ENCODE data around the gene GPR84.

The GPR84 gene

DNA sequence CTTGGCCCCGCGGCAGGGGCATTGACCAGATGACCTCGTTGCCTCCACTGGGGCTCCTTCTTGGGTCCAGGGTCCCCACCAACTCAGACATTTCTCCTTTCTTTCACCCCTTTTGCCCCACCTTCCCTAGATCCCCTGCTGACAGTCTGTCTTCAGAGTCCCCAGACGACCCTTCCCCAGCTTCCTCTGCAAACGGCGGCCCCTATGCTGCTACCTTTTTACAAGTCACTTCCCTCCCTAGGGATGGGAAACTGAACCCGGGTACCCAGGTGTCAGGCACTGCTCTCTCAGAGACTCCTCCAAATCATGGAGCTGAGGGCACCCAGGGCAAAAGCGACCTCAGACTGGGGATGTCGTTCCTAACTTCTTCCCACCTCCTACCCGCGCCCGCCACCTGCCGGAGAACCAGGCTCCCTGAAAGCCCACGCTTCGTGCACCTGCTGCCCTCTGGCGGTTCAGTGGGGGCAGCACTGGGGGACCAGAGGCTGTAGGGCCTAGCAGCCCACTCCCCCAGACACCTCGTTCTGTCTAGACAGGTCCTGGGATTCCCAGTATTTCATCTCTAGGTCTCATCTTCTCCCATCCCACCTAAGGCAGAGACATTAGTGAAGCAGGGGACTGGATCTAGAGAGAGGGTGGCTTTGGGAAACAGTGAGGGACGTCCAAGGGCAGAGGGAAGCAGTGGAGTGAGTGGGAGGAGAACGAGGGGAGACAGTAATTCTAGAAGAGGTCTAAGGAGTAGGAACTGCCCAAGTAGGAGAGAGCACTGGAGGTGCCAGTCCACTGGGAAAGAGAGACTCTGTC, 15.3 kb upstream of the GPR84 start:
- peak; percentile 60 for DNase-seq (ENCODE audit: extremely low read depth, low read depth)
- TF ChIP-seq CTCF (IDR thresholded peaks at IDR 0.05; ENCODE audit: low read depth, low read length), result no peak; the same call in none of the 2 replicates

DNA sequence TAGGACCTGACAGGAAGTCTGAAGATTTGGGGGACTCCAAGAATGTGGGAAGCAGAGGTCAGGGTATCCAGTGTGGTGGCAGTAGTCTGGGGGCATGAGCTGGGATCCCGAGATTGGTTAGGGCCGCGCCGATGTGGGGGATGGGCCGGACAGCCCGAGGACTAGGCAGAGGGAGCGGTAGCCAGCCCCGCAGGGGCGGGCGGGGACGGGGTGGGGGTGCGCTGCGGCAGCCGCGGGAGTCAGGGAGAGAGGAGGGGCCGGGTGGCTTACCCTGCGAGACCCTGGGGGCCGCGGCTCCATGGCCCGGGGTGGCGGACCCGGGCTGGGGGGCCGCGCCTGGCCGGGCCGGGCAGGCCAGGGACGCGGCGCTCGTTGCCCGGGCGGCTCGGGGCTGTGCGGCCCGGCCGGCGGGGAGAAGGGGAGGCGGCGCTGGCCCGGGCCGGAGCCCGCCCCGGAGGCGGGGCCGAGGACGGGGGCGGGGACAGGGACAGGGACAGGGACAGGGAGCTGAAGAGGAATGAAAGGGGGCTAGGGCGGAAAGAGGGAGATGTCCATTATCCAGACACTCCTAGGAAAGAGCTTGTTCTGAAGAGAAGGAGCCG, 14.6 kb upstream of the GPR84 start:
- no peak for TF ChIP-seq CTCF (IDR thresholded peaks at IDR 0.05; ENCODE audit: low read depth, low read length)
- no peak for DNase-seq (ENCODE audit: extremely low read depth, low read depth)

- no peak for TF ChIP-seq CTCF (IDR thresholded peaks at IDR 0.05; ENCODE audit: low read depth, low read length)
- no peak for DNase-seq (ENCODE audit: extremely low read depth, low read depth)
Measured at GRCh38 chr12:54377797-54378515, 13.7 kb upstream of the GPR84 start.

- TF ChIP-seq CTCF (IDR thresholded peaks at IDR 0.05; ENCODE audit: low read depth, low read length), result no peak
- no peak for DNase-seq (ENCODE audit: extremely low read depth, low read depth)
Measured at GRCh38 chr12:54377007-54377406, 12.7 kb upstream of the GPR84 start.

DNA sequence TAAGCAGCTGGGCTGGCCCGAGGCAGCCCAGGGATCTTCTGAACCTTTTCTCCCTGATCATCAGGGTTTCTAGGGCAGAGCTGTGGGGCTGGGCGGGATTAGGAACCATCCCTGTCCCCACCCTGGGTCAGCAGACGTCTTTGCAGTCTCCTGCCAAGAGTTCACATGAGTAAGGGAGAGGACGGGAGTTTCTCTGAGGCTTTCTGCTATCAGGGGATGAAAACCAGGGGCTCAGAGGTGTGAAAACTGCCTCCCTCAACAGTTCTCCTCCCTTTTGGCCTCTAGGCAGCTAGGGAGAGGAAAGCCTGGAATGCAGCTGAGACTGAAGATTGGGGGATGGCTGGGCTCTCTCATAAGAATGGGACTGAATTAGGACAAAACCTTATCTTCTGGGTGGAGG, 12.3 kb upstream of the GPR84 start:
- no peak for TF ChIP-seq CTCF (IDR thresholded peaks at IDR 0.05; ENCODE audit: low read depth, low read length)
- no peak for DNase-seq (ENCODE audit: extremely low read depth, low read depth)

DNA sequence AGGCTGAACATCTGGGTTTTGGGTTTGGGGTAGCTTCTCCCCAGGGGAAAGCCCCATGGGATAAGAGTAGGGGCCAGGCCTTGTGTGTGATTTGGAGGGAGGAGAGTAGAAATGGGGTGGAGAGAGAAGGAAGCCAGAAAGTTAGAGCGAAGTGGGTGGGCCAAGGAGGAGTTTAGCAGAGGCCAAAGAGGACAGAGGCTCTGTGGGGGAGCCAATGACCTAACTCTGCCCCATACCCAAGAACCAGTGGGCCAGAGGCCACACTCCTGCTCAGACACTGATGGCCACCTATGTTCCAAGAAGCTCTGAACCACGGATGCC, 10.9 kb upstream of the GPR84 start:
- no peak for TF ChIP-seq CTCF (IDR thresholded peaks at IDR 0.05; ENCODE audit: low read depth, low read length)
- DNase-seq (ENCODE audit: extremely low read depth, low read depth), result no peak

All from AG09319 (cell line).